ENCODE measurements around the gene SCRN1. TPM values are rescaled to one million over a fixed set of nuclear protein-coding genes. Genes with fewer than 3 reads are reported as not detected.
A peak's percentile ranks its signal among the peaks of the same experiment; 100 is the strongest.

The SCRN1 gene
- total RNA-seq, 3 donors from 2014 or later = 1.5 to 4.2 (median 1.7) TPM

DNA sequence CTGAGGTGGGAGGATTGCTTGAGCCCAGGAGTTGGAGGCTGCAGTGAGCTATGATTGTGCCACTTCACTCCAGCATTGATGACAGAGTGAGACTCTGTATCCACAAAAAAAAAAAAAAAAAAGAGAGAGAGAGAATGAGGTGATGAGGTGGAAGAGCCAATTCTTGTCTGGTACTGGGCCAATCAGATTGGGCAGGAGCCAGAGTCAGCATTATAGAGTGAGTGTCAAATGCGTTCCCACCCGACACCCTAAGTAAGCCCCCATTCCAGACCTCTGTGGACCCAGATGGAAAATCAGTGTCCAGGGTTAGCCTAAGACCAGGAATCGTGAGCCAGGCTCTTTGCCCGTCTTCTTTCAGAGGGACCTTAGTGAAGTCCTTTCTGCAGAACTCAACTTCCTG is 99.3 kb downstream of the SCRN1 start:
- no peaks in the 10 kb centered on the region for H3K36me3 Mint-ChIP-seq (ENCODE audit: insufficient read depth)
- no peak overlapping the region for H3K4me3 Mint-ChIP-seq
- H3K27me3 Mint-ChIP-seq (ENCODE audit: low read depth) = peaks cover 1% of the 10 kb centered on the region
- no peaks in the 10 kb centered on the region for H3K9me3 Mint-ChIP-seq
- no peak for DNase-seq
- no peak for ATAC-seq
- no peaks in the 10 kb centered on the region for H3K4me1 Mint-ChIP-seq (ENCODE audit: low read depth)

DNA sequence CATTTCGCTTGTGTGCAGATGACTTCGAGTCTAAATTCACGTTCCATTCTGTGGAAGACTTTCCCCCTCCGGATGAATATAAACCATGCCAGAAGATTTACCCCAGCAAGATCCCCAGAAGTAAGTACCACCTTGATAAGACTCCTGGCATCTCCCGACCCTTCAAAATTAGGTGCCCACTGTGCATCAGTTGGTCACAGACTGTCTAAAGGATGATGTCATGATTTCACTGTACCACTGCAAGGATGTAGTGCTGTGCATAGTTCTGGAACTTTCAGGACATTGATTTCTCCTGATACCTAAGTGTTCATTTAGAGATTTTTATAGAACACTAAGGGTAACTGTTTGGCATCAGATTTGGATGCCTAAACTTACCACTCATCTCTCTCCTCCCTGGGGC is 100.3 kb downstream of the SCRN1 start:
- Mint-ChIP-seq H3K9me3 (no peaks in the 10 kb centered on the region), H3K4me1 (ENCODE audit: low read depth) (no peaks in the 10 kb centered on the region), H3K4me3 (no peak overlapping the region), H3K27me3 (ENCODE audit: low read depth) (peaks cover 10% of the 10 kb centered on the region), H3K36me3 (ENCODE audit: insufficient read depth) (no peaks in the 10 kb centered on the region)
- ATAC-seq (no peak), DNase-seq (no peak)

DNA sequence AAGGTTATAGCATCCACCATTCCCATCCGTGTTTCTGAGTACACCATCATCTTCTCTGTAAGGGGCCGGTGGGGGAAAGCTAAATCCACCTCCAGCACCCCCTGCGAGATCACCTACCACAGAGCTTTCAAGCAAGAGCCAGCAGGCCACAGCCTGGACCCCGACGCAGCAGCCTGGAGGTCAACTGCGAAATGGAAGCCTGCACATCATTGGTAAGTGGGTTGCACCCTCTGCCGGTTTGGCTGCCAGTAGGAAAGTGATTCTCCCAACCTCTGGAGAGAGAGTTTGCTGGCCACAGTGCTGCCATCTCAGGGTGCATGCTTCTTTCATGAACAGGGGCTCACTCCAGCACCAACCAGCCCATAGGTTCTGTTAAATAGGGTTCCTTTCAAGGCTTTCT is 101.6 kb downstream of the SCRN1 start:
- peaks cover 14% of the 10 kb centered on the region for H3K27me3 Mint-ChIP-seq (ENCODE audit: low read depth)
- DNase-seq (no peak), ATAC-seq (no peak)
- H3K4me3 Mint-ChIP-seq = no peak overlapping the region
- H3K4me1 Mint-ChIP-seq (ENCODE audit: low read depth) = peaks cover 4% of the 10 kb centered on the region
- H3K9me3 Mint-ChIP-seq = no peaks in the 10 kb centered on the region
- H3K36me3 Mint-ChIP-seq (ENCODE audit: insufficient read depth) = no peaks in the 10 kb centered on the region

GRCh38 chr7:29886827-29887226 is 102.8 kb downstream of the SCRN1 start:
- Mint-ChIP-seq H3K36me3 (ENCODE audit: insufficient read depth) (no peaks in the 10 kb centered on the region), H3K4me1 (ENCODE audit: low read depth) (peaks cover 4% of the 10 kb centered on the region)

DNA sequence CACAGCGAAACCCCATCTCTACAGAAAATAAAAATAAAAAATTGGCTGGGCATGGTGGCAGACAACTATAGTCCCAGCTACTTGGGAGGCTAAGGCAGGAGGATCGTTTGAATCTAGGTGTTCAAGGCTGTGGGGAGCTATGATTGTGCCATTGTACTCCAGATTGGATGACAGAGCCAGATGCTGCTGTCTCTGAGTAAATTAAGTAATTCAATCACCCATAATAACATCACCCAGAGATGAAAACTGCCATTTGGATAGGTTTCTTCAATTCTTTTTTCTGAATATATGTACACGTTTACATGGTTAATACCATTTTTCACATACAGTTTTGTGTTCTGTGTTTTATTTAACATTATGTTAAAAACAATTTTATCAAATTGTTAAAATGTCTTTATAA is 104.0 kb downstream of the SCRN1 start:
- no peak overlapping the region for H3K4me3 Mint-ChIP-seq
- ATAC-seq (no peak), DNase-seq (no peak)
- H3K4me1 Mint-ChIP-seq (ENCODE audit: low read depth) = peaks cover 4% of the 10 kb centered on the region
- no peaks in the 10 kb centered on the region for H3K9me3 Mint-ChIP-seq
- H3K36me3 Mint-ChIP-seq (ENCODE audit: insufficient read depth) = no peaks in the 10 kb centered on the region
- H3K27me3 Mint-ChIP-seq (ENCODE audit: low read depth) = peaks cover 17% of the 10 kb centered on the region

More at GRCh38 chr7:29886827-29887226, 102.8 kb downstream of the SCRN1 start:
- peaks cover 15% of the 10 kb centered on the region for H3K27me3 Mint-ChIP-seq (ENCODE audit: low read depth)
- ATAC-seq (no peak), DNase-seq (no peak)
- no peak overlapping the region for H3K4me3 Mint-ChIP-seq
- no peaks in the 10 kb centered on the region for H3K9me3 Mint-ChIP-seq

GRCh38 chr7:29884399-29885272 is 105.0 kb downstream of the SCRN1 start:
- H3K27me3 Mint-ChIP-seq (ENCODE audit: low read depth) = peaks cover 15% of the 10 kb centered on the region
- H3K4me1 Mint-ChIP-seq (ENCODE audit: low read depth) = peaks cover 4% of the 10 kb centered on the region
- H3K9me3 Mint-ChIP-seq = no peaks in the 10 kb centered on the region
- ATAC-seq (no peak), DNase-seq (no peak)
- H3K36me3 Mint-ChIP-seq (ENCODE audit: insufficient read depth) = no peaks in the 10 kb centered on the region
- peak overlapping the region; percentile 42 for H3K4me3 Mint-ChIP-seq

- ATAC-seq = no peak
- peaks cover 4% of the 10 kb centered on the region for H3K4me1 Mint-ChIP-seq (ENCODE audit: low read depth)
- no peak for DNase-seq
These were observed 105.9 kb downstream of the SCRN1 start for GRCh38 chr7:29883462-29884398.

DNA sequence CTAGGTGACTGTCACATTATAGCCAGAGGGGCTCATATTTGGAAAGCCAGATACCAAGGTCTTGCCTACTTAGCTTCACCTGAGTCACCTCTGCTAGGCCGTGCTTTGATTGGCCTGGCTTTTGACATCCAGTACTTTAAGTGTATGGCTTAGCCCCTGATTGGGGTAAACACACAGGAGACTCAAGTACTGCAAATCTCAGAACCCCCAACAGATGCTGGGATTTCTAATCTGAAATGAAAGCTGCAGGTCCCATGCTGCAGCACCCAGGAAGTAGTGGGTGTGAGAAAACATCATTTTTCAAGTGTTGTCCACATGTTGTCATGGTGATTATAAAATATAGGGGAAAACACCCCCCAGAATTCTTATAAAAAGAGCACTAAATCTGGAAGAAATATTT is 107.1 kb downstream of the SCRN1 start:
- DNase-seq = no peak
- ATAC-seq = no peak
- H3K9me3 Mint-ChIP-seq = no peaks in the 10 kb centered on the region
- no peaks in the 10 kb centered on the region for H3K36me3 Mint-ChIP-seq (ENCODE audit: insufficient read depth)
- peaks cover 15% of the 10 kb centered on the region for H3K27me3 Mint-ChIP-seq (ENCODE audit: low read depth)
- no peak overlapping the region for H3K4me3 Mint-ChIP-seq
- H3K4me1 Mint-ChIP-seq (ENCODE audit: low read depth) = peaks cover 7% of the 10 kb centered on the region

More at GRCh38 chr7:29883462-29884398, 105.9 kb downstream of the SCRN1 start:
- Mint-ChIP-seq H3K27me3 (ENCODE audit: low read depth) (peaks cover 15% of the 10 kb centered on the region), H3K4me3 (peak overlapping the region; percentile 12), H3K36me3 (ENCODE audit: insufficient read depth) (no peaks in the 10 kb centered on the region), H3K9me3 (no peaks in the 10 kb centered on the region)

- Mint-ChIP-seq H3K27me3 (ENCODE audit: low read depth) (peaks cover 18% of the 10 kb centered on the region), H3K4me3 (no peak overlapping the region), H3K36me3 (ENCODE audit: insufficient read depth) (no peaks in the 10 kb centered on the region), H3K4me1 (ENCODE audit: low read depth) (peaks cover 7% of the 10 kb centered on the region), H3K9me3 (no peaks in the 10 kb centered on the region)
- DNase-seq (no peak), ATAC-seq (no peak)
These were observed 107.9 kb downstream of the SCRN1 start for GRCh38 chr7:29881724-29882123.

- H3K4me1 Mint-ChIP-seq (ENCODE audit: low read depth) = peaks cover 7% of the 10 kb centered on the region
- H3K9me3 Mint-ChIP-seq = no peaks in the 10 kb centered on the region
- H3K27me3 Mint-ChIP-seq (ENCODE audit: low read depth) = peaks cover 12% of the 10 kb centered on the region
- no peaks in the 10 kb centered on the region for H3K36me3 Mint-ChIP-seq (ENCODE audit: insufficient read depth)
- DNase-seq (no peak), ATAC-seq (peak in 1 of 2 donors; percentile 16)
- no peak overlapping the region for H3K4me3 Mint-ChIP-seq
These were observed 110.0 kb downstream of the SCRN1 start for GRCh38 chr7:29879609-29880008.

DNA sequence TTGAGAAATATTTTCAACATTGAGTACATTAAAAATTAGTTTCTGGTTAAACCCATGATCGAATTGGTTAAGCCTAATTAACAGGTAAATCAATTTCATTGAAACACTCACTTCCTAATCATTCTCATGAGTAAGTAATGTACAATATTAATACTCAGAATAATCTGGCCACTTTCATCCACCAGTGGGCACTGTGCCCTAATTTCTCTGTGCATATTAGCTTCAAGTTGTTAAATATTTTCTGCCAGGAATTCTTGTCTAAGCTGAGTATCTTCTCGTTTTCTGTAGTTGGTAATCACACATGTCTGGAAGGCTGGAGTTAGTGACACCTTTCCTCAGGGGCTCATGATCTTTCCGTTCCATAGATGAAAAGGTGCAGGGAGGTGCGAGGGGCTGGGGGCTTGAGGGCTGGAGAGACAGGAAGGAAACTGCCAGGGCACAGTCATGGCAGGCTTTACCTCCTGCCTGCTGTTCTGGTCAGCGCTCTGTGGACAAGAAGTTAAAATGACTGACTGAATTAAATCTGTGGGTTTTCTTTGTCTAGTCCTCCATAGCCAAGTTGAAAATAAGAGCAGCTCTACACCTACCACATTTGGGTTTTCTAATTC is 111.4 kb downstream of the SCRN1 start:
- no peak for ATAC-seq
- DNase-seq = no peak
- H3K36me3 Mint-ChIP-seq (ENCODE audit: insufficient read depth) = no peaks in the 10 kb centered on the region
- peaks cover 8% of the 10 kb centered on the region for H3K27me3 Mint-ChIP-seq (ENCODE audit: low read depth)
- no peak overlapping the region for H3K4me3 Mint-ChIP-seq
- H3K9me3 Mint-ChIP-seq = no peaks in the 10 kb centered on the region
- H3K4me1 Mint-ChIP-seq (ENCODE audit: low read depth) = peaks cover 4% of the 10 kb centered on the region

- no peak for ATAC-seq
- DNase-seq = no peak
- Mint-ChIP-seq H3K36me3 (ENCODE audit: insufficient read depth) (no peaks in the 10 kb centered on the region), H3K27me3 (ENCODE audit: low read depth) (peaks cover 4% of the 10 kb centered on the region), H3K4me1 (ENCODE audit: low read depth) (peaks cover 3% of the 10 kb centered on the region), H3K4me3 (no peak overlapping the region), H3K9me3 (no peaks in the 10 kb centered on the region)
These were observed 112.4 kb downstream of the SCRN1 start for GRCh38 chr7:29877196-29877595.

- ATAC-seq (no peak), DNase-seq (no peak)
- Mint-ChIP-seq H3K9me3 (no peaks in the 10 kb centered on the region), H3K4me3 (no peak overlapping the region), H3K36me3 (ENCODE audit: insufficient read depth) (no peaks in the 10 kb centered on the region), H3K4me1 (ENCODE audit: low read depth) (peaks cover 3% of the 10 kb centered on the region), H3K27me3 (ENCODE audit: low read depth) (peaks cover 9% of the 10 kb centered on the region)
These were observed 113.9 kb downstream of the SCRN1 start for GRCh38 chr7:29875741-29876140.

- H3K4me3 Mint-ChIP-seq = no peak overlapping the region
- ATAC-seq = no peak
- H3K27me3 Mint-ChIP-seq (ENCODE audit: low read depth) = peaks cover 12% of the 10 kb centered on the region
- H3K36me3 Mint-ChIP-seq (ENCODE audit: insufficient read depth) = no peaks in the 10 kb centered on the region
- H3K9me3 Mint-ChIP-seq = no peaks in the 10 kb centered on the region
- peaks cover 3% of the 10 kb centered on the region for H3K4me1 Mint-ChIP-seq (ENCODE audit: low read depth)
- DNase-seq = no peak
These were observed 115.8 kb downstream of the SCRN1 start for GRCh38 chr7:29873644-29874294.

All from activated T-cell treated with anti-CD3 and anti-CD28 coated beads, Interleukin-2, amount 50 U/mL, for 4 hours (primary cell).